Measurements from ENCODE around the gene EMP2. TPM values are rescaled to one million over a fixed set of nuclear protein-coding genes. Genes with fewer than 3 reads are reported as not detected.

EMP2 gene
- polyA plus RNA-seq, 3 donors = not detected

- Histone ChIP-seq H3K27me3 (ENCODE audit: control insufficient read depth in 2 of 2, insufficient read depth in 2 of 2, low read length in 2 of 2) (peaks cover 0 to 2% of the 10 kb centered on the region in 2 donors), H3K4me3 (replicated peaks in 1 of 3; ENCODE audit: low read depth in 2 of 3, low read length in 3 of 3) (peak overlapping the region in 1 of 3 experiments; percentile 60), H3K36me3 (replicated peaks in 1 of 2; ENCODE audit: control insufficient read depth in 1 of 2, insufficient read depth in 2 of 2, low read length in 2 of 2) (no peaks in the 10 kb centered on the region), H3K4me1 (ENCODE audit: control insufficient read depth in 1 of 2, insufficient read depth in 2 of 2, low read length in 2 of 2) (peaks cover 14 to 28% of the 10 kb centered on the region in 2 donors), H2AFZ (ENCODE audit: insufficient read depth, low read depth, low read length, poor library complexity, severe bottlenecking) (no peak overlapping the region), H4K20me1 (ENCODE audit: insufficient read depth, low read length) (no peaks in the 10 kb centered on the region), H3K27ac (ENCODE audit: low read depth in 1 of 2, low read length in 2 of 2) (no peak overlapping the region), H3K4me2 (replicated peaks; ENCODE audit: extremely low read depth, low read length, poor library complexity, severe bottlenecking) (peak overlapping the region; percentile 69), H3K9ac (ENCODE audit: insufficient read depth, low read length, poor library complexity, severe bottlenecking) (no peak overlapping the region), H3K9me3 (replicated peaks in 1 of 2; ENCODE audit: control insufficient read depth in 1 of 2, insufficient read depth in 1 of 2, low read length in 2 of 2) (no peaks in the 10 kb centered on the region), H3K79me2 (ENCODE audit: insufficient read depth, low read length) (no peaks in the 10 kb centered on the region)
- peaks cover 2 to 16% (median 14%) of the 10 kb centered on the region in 3 donors for H3K27me3 Mint-ChIP-seq (ENCODE audit: low read depth in 3 of 3)
- no peaks in the 10 kb centered on the region for H3K36me3 Mint-ChIP-seq
- H3K4me1 Mint-ChIP-seq = peaks cover 17% of the 10 kb centered on the region
- 83% methylated on average over 5 of the region's 6 CpGs for WGBS (ENCODE audit: insufficient coverage)
- H3K4me3 Mint-ChIP-seq = no peak overlapping the region
- H3K27ac Mint-ChIP-seq = peak overlapping the region in 3 of 7 donors; percentile 38 to 76 (median 62)
- H3K9me3 Mint-ChIP-seq = peaks cover 0 to 3% (median 0%) of the 10 kb centered on the region in 7 donors
- intact Hi-C loops (cut with micrococcal nuclease) = loop anchor here in 1 of 2 donors (10.0 kb wide), 1 partner anchor 245 kb away; no protein-coding TSS in a partner anchor
- no peak for DNase-seq
- no peak for TF ChIP-seq CTCF (IDR thresholded peaks at IDR 0.05)
Measured at GRCh38 chr16:10620120-10620519, 39.7 kb upstream of the EMP2 start.

GRCh38 chr16:10619271-10619849, 39.0 kb upstream of the EMP2 start:
- Histone ChIP-seq H3K27me3 (ENCODE audit: control insufficient read depth in 2 of 2, insufficient read depth in 2 of 2, low read length in 2 of 2) (peaks cover 0 to 2% of the 10 kb centered on the region in 2 donors), H3K36me3 (replicated peaks in 1 of 2; ENCODE audit: control insufficient read depth in 1 of 2, insufficient read depth in 2 of 2, low read length in 2 of 2) (no peaks in the 10 kb centered on the region), H3K27ac (ENCODE audit: low read depth in 1 of 2, low read length in 2 of 2) (no peak overlapping the region), H3K9me3 (replicated peaks in 1 of 2; ENCODE audit: control insufficient read depth in 1 of 2, insufficient read depth in 1 of 2, low read length in 2 of 2) (no peaks in the 10 kb centered on the region), H3K4me1 (ENCODE audit: control insufficient read depth in 1 of 2, insufficient read depth in 2 of 2, low read length in 2 of 2) (peaks cover 17 to 28% of the 10 kb centered on the region in 2 donors), H3K4me2 (replicated peaks; ENCODE audit: extremely low read depth, low read length, poor library complexity, severe bottlenecking) (peak overlapping the region; percentile 69), H3K79me2 (ENCODE audit: insufficient read depth, low read length) (no peaks in the 10 kb centered on the region), H3K4me3 (replicated peaks in 1 of 3; ENCODE audit: low read depth in 2 of 3, low read length in 3 of 3) (peak overlapping the region; percentile 1 to 60 (median 9)), H2AFZ (ENCODE audit: insufficient read depth, low read depth, low read length, poor library complexity, severe bottlenecking) (peak overlapping the region; percentile 57), H4K20me1 (ENCODE audit: insufficient read depth, low read length) (no peaks in the 10 kb centered on the region), H3K9ac (ENCODE audit: insufficient read depth, low read length, poor library complexity, severe bottlenecking) (peak overlapping the region; percentile 39)
- H3K4me3 Mint-ChIP-seq = peak overlapping the region; percentile 75 to 80
- WGBS (ENCODE audit: insufficient coverage) = 49% methylated on average over 11 of the region's 25 CpGs
- H3K36me3 Mint-ChIP-seq = no peaks in the 10 kb centered on the region
- H3K27me3 Mint-ChIP-seq (ENCODE audit: low read depth in 3 of 3) = peaks cover 2 to 16% (median 14%) of the 10 kb centered on the region in 3 donors
- peaks cover 0 to 3% (median 0%) of the 10 kb centered on the region in 7 donors for H3K9me3 Mint-ChIP-seq
- intact Hi-C loops (cut with micrococcal nuclease) = no loop called here
- no peak for TF ChIP-seq CTCF (IDR thresholded peaks at IDR 0.05)
- peaks cover 15% of the 10 kb centered on the region for H3K4me1 Mint-ChIP-seq
- peak overlapping the region in 5 of 7 donors; percentile 53 to 89 (median 79) for H3K27ac Mint-ChIP-seq
- DNase-seq = peak; percentile 45 to 63 (median 53)
